Right cardiac atrium (tissue), 5 donors: ENCODE measurements around the gene TMEM204. TPM values are rescaled to one million over a fixed set of nuclear protein-coding genes. Genes with fewer than 3 reads are reported as not detected.

Source experiments
- ATAC-seq, 2 donors: fragments of 200-7000 bp; cut with Tn5 transposase; one replicate each; pipeline versions ENCODE4 v1.8.0 to v1.9.1; 2020; ENCODE audit warnings: moderate library complexity in 2 of 2, mild to moderate bottlenecking in 1 of 2
- DNase-seq, 3 donors: peaks; one replicate each; pipeline ENCODE4 v3.0.0-alpha.2; 2020
- H3K27ac ChIP-seq: one replicate; pipeline ENCODE4 v1.5.1; 2013; ENCODE audit warnings: mild to moderate bottlenecking, low read length, control low read depth, moderate library complexity
- H3K27me3 ChIP-seq: one replicate; pipeline ENCODE4 v1.6.1; 2013; ENCODE audit not compliant: control insufficient read depth, insufficient read depth
- H3K4me1 ChIP-seq: one replicate; pipeline ENCODE4 v1.6.1; 2013; ENCODE audit warnings: low read length; ENCODE audit not compliant: control insufficient read depth, insufficient read depth
- H3K4me3 ChIP-seq: one replicate; pipeline ENCODE4 v1.5.1; 2013; ENCODE audit warnings: low read length, control low read depth
- H3K9me3 ChIP-seq: one replicate; pipeline ENCODE4 v1.6.1; 2013; ENCODE audit warnings: low read length; ENCODE audit not compliant: control insufficient read depth
- WGBS: extraction: QIAGEN DNeasy Blood & Tissue Kit; methylation state at CpG from one replicate; pipeline ENCODE4 v1.1.7; 2013; 5-methylcytosine and 5-hydroxymethylcytosine counted together
- intact Hi-C, 4 donors: fragments of 100-400 bp; cut with DNase I; formaldehyde crosslinking; loops; one replicate each; pipeline versions ENCODE4 v1.11.0 to v1.14.0; 2022 to 2023
- polyA plus RNA-seq: library from polyadenylated mRNA; stranded (reverse); fragments of 200-250 nt; gene quantifications from one replicate; pipeline ENCODE4 v1.2.3, GENCODE V29; 2013
- total RNA-seq, 4 donors: library from RNA; stranded (reverse); fragmentation: NEBNext Ultra II Directional; extraction: Animal tissue kit (Norgen Biotek cat#: 25700); gene quantifications; one replicate each; pipeline ENCODE4 v1.2.1, GENCODE V29; 2021
- donor health status: healthy with polysubstance abuse.
- donor health status: DM: no; HTN: yes; CAD: no.
- donor health status: DM: no; HTN: no; CAD: no.
- donor health status: DM: no; HTN: yes; CAD: no; lungs with severe emphysema.
- donor health status: DM: yes; HTN: yes; CAD: no.

TMEM204 gene
- total and polyA plus RNA-seq, 5 donors: 19.0 to 32.2 (median 21.0) TPM

DNA sequence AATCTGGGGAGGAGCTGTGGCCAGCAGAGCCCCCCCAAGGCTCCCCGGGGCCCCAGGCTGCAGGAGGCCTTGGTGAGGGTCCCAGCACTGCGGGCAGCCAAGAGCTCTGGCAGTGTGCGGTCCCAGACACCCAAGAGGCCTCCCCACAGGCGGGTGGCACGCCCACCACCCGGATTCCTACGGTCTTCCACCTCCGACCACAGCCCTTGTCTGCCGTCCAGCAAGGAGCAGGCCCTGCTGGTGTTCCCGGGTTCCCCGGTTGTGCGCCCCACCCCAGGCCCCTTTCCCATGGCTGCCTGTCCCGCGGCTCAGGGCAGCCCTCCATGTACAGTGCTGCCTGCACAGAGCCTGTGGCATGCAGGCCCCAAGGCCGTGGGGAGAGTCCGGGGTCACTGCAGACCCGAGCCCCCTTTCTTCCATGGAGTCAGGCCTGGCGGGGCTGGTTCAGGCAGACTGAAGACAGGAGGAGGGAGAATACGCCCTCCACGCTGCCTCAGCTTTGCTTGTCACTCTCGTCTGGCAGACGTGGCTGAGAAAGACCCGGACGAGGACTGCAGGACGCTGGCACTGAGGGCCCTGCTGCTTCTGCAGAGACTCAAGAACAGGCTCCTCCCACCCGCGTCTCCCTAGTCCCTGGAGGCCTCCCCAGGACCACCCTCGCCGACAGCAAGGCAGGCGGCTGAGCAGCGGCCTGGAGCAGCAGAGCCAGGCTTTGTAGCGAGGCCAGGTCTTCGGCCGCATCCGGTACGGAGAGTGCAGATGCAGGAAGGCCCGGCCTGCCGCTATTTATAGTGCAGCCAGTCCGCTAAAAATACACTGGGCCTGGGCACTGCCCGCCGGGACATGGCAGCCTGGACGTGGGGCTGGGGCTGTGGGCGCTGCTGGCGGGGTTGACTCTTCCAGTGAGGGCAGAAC is 23.9 kb upstream of the TMEM204 start:
- 59% methylated on average over 44 of the region's 44 CpGs for WGBS
- Histone ChIP-seq H3K27me3 (no peaks in the 10 kb centered on the region), H3K4me1 (peaks cover 4% of the 10 kb centered on the region), H3K9me3 (no peaks in the 10 kb centered on the region), H3K4me3 (no peak overlapping the region), H3K27ac (peak overlapping the region; percentile 71)
- ATAC-seq: peak; percentile 59 to 73
- peak; percentile 55 to 87 (median 80) for DNase-seq
- intact Hi-C loops: no loop called here

DNA sequence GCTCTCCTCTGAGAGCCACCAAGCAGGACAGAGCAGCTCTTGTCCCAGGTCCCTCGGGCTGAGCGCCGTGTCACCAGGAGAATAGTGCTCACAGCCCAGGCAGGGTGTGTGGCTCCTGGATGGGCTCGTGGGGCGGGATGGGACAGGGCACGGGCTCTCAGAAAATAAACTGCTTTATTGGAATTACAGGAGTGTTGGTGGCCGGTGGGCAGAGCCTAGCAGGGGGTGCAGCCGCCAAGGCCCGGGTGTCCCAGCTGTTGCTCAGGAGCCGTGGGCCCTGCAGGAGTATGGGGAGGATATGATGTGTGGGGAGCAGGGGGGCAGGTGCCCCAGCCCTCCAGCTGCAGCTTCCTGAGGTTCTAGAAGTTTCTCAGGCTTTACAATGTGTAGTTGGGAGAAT is 23.2 kb upstream of the TMEM204 start:
- Histone ChIP-seq H3K27me3 (no peaks in the 10 kb centered on the region), H3K27ac (peak overlapping the region; percentile 71), H3K9me3 (no peaks in the 10 kb centered on the region), H3K4me3 (no peak overlapping the region), H3K4me1 (peaks cover 4% of the 10 kb centered on the region)
- WGBS: 73% methylated on average over 10 of the region's 10 CpGs
- ATAC-seq (no peak), DNase-seq (peak in 2 of 3 donors; percentile 20 to 51)
- intact Hi-C loops: no loop called here

DNA sequence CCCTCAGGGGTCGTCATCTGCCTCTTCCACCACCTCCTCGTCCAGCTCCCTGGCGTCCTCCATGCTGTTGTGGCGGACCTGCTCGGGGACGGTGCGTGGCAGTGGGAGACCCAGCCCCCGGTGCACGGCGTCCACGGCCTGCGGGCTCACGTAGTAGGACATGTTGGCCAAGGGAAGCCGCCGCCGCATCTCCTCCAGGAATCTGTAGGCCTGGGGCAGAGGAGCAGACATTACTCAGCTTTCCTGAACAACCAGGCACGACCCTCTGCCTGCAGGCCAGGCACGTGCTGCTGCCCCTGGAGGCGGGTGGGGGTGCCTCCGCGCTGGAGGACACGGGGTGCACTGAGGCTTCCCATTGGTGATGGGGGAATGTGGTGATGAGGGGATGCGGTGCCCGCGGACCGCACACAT is 22.5 kb upstream of the TMEM204 start:
- DNase-seq (peak in 2 of 3 donors; percentile 55 to 57), ATAC-seq (no peak)
- H3K4me1 ChIP-seq: peaks cover 4% of the 10 kb centered on the region
- 90% methylated on average over 26 of the region's 26 CpGs for WGBS
- intact Hi-C loops: no loop called here
- H3K27me3 ChIP-seq: no peaks in the 10 kb centered on the region
- H3K9me3 ChIP-seq: no peaks in the 10 kb centered on the region
- no peak overlapping the region for H3K27ac ChIP-seq
- no peak overlapping the region for H3K4me3 ChIP-seq

DNA sequence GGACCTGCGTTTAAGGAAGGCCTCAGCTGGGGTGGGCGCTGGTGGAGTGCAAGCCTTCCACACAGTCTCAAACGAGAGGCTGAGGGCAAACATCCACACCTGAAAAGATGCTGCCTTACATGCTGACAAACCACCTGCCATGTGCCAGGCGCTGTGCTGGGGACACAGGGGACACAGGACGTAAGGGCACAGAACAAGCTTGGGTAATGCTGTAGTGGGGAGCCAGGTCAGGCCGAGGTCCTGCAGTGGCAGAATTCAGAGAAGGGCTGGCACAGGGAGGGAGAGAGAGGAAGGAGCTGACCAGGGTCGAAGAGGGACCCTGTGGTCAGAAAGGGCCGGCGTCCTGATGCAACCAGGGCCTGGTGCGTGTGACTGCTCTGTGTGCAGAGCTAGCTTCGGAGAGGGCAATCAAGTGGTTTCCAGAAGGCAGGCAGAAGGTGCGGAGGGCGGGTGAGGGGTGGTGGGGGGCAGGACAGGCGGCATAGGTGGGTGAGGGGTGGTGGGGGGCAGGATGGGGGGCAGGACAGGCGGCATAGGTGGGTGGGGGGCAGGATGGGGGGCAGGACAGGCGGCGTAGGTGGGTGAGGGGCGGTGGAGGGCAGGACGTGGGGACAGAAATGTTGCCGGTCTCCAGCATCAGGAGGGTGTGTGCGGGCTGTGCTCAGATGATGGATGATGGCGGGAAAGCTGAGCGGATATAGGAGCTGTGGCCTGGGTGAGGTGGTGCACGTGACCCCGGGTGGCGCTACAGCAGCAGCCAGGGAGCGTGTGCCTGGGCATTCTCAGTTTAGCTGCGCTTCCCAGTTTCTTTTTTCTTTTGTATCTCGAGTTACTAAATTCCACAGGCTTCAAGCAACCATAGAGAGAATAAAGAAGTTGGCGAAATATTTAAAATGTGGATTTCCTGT is 21.6 kb upstream of the TMEM204 start:
- intact Hi-C loops: no loop called here
- Histone ChIP-seq H3K4me3 (no peak overlapping the region), H3K9me3 (no peaks in the 10 kb centered on the region), H3K27me3 (no peaks in the 10 kb centered on the region), H3K27ac (no peak overlapping the region), H3K4me1 (peaks cover 4% of the 10 kb centered on the region)
- DNase-seq (peak in 1 of 3 donors; percentile 55), ATAC-seq (peak in 1 of 2 donors; percentile 40)
- 79% methylated on average over 30 of the region's 30 CpGs for WGBS

DNA sequence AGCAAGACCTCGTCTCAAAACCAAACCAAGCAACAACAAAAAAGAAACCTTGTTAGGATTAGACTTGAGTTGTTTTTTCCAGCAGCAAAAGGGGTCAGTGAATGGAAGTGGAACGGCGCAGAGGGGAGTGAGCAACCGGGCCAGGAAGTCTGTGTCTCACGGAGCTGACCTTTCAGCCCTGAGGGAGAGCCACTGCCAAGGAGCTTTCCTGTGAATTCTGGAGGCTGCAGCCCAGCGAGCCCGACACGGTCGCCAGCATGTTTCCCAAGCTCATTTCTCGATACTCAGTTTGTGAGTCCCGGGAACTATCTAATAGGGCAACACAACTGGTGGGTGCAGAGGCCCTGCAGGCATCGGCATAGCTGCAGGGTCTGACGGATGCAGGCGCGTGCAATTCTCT is 20.7 kb upstream of the TMEM204 start:
- peaks cover 4% of the 10 kb centered on the region for H3K4me1 ChIP-seq
- peak in 2 of 3 donors; percentile 40 to 62 for DNase-seq
- ATAC-seq: peak in 1 of 2 donors; percentile 74
- no peak overlapping the region for H3K27ac ChIP-seq
- no peaks in the 10 kb centered on the region for H3K27me3 ChIP-seq
- intact Hi-C loops: no loop called here
- no peaks in the 10 kb centered on the region for H3K9me3 ChIP-seq
- no peak overlapping the region for H3K4me3 ChIP-seq
- WGBS: 70% methylated on average over 15 of the region's 15 CpGs

DNA sequence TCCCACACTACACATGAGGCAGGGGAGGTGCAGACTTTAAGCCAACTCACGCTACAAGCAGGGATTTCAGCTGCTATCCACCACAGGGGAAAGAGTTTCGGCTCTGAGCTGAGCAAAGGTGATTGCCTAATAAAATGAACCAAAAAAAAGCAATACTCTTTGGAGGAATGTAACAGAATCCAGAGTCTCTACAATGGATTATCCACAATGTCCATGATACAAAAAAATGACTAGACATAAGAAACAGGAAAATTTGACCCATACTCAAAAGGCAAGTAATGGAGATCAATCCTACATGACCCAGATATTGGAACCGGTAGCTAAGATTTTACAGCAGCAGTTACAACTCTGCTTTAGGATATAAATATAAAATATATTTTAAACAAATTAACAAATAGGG is 19.0 kb upstream of the TMEM204 start:
- no peak overlapping the region for H3K4me3 ChIP-seq
- no peaks in the 10 kb centered on the region for H3K9me3 ChIP-seq
- peaks cover 3% of the 10 kb centered on the region for H3K4me1 ChIP-seq
- no peak overlapping the region for H3K27ac ChIP-seq
- WGBS: 78% methylated on average over 3 of the region's 3 CpGs
- no peak for ATAC-seq
- intact Hi-C loops: no loop called here
- no peaks in the 10 kb centered on the region for H3K27me3 ChIP-seq
- no peak for DNase-seq

DNA sequence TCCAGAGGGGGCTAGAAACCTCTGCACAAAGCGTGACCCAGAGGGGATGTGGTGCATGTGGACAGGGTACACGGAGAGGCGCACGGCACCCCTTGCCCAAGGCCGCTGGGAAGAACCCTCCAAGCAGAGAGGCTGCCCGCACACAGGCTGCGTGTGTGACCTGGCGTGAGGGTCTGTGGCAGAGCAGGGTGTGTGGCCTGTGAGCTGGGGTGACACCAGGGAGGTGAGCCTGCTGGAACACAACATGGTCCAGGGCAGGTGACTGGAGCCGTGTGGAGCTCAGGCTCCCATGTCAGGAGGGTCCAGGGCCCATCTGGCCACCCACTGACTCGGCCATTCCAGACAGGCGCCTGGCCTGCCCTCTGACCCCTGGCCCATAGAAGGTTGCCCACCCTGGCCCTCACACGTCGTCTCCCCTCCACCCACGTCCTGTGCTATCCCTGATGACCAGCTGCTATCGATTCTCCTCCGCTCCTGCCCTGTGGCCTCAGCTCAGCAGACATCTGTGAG is 14.8 kb upstream of the TMEM204 start:
- H3K4me3 ChIP-seq: no peak overlapping the region
- H3K9me3 ChIP-seq: no peaks in the 10 kb centered on the region
- DNase-seq: peak in 1 of 3 donors; percentile 28
- no peaks in the 10 kb centered on the region for H3K4me1 ChIP-seq
- ATAC-seq: peak; percentile 14 to 31
- H3K27me3 ChIP-seq: no peaks in the 10 kb centered on the region
- 91% methylated on average over 16 of the region's 16 CpGs for WGBS
- intact Hi-C loops: no loop called here
- H3K27ac ChIP-seq: no peak overlapping the region

DNA sequence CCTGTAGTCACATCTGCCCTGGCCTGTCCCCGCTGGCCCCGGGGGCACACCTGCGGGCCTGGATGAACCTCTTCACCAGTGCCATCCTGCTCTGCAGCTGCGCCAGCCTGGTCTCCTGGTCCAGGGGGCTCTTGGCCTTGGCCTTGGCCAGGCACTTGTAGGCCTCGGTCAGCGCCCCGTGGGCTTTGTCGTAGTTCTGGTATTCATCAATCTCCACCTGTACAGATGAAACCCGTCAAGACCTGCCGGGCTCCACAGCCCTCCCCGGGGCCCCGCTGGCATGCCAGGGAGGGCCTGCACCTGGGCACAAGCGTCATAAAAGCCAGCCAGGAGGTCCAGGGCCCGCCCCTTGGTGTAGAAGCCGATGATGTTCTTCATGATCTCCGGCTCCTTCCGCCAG is 13.6 kb upstream of the TMEM204 start:
- Histone ChIP-seq H3K27me3 (no peaks in the 10 kb centered on the region), H3K27ac (no peak overlapping the region), H3K4me3 (no peak overlapping the region), H3K9me3 (no peaks in the 10 kb centered on the region), H3K4me1 (no peaks in the 10 kb centered on the region)
- intact Hi-C loops: no loop called here
- DNase-seq (peak in 1 of 3 donors; percentile 43), ATAC-seq (no peak)
- WGBS: 93% methylated on average over 17 of the region's 17 CpGs

DNA sequence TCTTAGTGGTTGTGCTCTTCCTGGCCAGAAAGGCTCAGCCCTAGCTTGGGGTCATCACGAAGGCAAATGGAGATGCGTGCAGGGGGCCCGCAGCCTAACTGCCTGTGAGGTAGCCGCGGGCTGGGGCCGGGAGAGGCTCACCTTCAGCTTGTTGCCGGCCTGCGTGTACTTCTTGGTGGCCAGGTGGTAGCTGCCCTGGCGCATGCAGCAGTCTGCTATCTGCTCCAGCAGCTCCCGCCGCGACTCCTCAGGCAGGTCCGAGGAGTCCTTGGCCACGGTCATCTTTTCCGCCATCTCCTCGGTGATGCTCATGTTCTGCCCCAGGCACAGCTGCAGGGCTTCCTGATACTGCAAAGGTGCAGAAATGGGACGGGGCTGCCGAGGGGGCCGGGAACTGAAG is 13.0 kb upstream of the TMEM204 start:
- peak in 1 of 3 donors; percentile 18 for DNase-seq

DNA sequence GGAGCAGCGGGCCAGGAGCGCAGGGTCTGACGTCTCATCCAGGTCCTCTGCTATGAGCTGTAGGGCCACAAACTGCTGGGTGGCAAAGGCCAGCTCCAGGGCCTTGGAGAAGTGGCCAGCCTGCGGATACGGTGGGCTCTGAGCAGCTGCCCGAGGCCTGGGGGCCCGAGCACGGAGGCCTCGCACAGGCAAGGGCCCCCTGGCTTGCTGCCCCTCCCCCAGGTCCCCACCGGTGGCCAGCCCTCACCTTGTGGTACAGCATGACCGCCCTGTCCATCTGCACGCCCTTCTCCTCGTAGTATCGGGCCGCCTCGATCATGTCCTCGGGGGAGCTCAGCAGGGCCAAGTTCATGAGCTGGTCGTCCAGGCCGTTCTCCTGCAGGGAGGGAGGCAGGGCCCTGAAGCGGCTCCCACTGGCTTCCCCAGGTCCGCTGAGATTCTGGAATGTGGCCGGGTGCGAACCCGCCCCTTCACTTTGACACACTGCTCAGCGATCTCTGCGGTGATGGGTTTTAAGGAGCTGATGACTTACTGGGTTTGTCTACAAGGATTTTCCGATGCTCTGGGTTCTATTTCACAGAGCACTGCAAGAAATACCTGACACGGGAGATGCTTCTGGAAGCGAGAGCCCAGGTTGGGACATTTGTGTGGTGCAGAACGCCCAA is 9.8 kb upstream of the TMEM204 start:
- Histone ChIP-seq H3K4me1 (peaks cover 3% of the 10 kb centered on the region), H3K9me3 (no peaks in the 10 kb centered on the region), H3K27me3 (no peaks in the 10 kb centered on the region), H3K27ac (no peak overlapping the region), H3K4me3 (no peak overlapping the region)
- ATAC-seq: no peak
- WGBS: 90% methylated on average over 30 of the region's 30 CpGs
- intact Hi-C loops: no loop called here
- peak in 2 of 3 donors; percentile 43 to 56 for DNase-seq

More for the DNA sequence above, 13.0 kb upstream of the TMEM204 start:
- intact Hi-C loops: no loop called here
- ATAC-seq: no peak
- 92% methylated on average over 19 of the region's 19 CpGs for WGBS
- Histone ChIP-seq H3K27ac (no peak overlapping the region), H3K4me1 (no peaks in the 10 kb centered on the region), H3K9me3 (no peaks in the 10 kb centered on the region), H3K4me3 (no peak overlapping the region), H3K27me3 (no peaks in the 10 kb centered on the region)
